NCI-H1436 treated with DMSO at 0.1 percent for 48 hours (cell line): ENCODE measurements around the gene TECTA.

Experiments
- DNase-seq: peaks from one replicate; lab custom pipeline; 2025; lab: John Stamatoyannopoulos, UW

The TECTA gene

DNA sequence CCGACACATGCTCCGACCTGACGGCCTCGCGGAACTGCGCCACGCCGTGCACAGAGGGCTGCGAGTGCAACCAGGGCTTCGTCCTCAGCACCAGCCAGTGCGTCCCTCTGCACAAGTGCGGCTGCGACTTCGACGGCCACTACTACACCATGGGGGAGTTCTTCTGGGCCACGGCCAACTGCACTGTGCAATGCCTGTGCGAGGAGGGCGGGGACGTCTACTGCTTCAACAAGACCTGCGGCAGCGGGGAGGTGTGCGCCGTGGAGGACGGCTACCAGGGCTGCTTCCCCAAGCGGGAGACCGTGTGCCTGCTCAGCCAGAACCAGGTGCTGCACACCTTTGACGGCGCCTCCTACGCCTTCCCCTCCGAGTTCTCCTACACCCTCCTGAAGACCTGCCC, 26.8 kb downstream of the TECTA start:
- no peak for DNase-seq

- no peak for DNase-seq
These were observed 28.6 kb downstream of the TECTA start for GRCh38 chr11:121129362-121130340.

- DNase-seq: no peak
These were observed 30.6 kb downstream of the TECTA start for GRCh38 chr11:121131656-121132055.

DNA sequence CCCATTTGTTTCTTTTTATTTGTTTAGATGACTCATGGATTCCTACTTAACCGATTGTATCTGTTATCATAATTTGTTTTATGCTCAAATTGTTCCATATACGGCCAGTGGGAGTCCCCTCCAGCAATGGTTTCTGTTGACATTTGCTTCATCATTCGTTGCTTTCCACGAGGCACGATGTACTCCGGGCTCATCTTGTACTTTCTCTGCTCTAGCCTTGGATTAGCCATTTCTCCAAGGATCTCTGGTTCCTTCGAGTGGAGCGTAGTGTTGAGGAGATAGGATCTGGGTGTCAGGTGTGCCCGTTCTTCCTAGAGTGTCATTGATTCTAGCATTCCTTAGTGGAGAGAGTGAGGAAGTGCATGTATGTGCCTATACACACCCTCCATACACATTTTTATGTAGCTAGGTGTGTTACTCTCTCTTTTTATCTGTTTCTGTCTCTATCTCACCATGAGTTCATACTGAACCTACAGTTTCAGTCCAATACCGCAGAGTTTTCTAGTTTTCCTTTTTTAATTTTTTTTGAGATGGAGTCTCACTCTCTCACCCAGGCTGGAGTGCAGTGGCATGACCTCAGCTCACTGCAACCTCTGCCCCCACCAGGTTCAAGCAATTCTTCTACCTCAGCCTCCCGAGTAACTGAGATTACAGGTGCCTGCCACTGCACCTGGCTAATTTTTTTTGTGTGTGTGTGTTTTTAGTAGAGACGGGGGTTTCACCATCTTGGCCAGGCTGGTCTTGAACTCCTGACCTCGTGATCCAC, 31.4 kb downstream of the TECTA start:
- DNase-seq: no peak

- DNase-seq: no peak
These were observed 33.8 kb downstream of the TECTA start for GRCh38 chr11:121134741-121135312.

GRCh38 chr11:121137005-121137404, 36.0 kb downstream of the TECTA start:
- no peak for DNase-seq

GRCh38 chr11:121138259-121138658, 37.2 kb downstream of the TECTA start:
- DNase-seq: no peak

DNA sequence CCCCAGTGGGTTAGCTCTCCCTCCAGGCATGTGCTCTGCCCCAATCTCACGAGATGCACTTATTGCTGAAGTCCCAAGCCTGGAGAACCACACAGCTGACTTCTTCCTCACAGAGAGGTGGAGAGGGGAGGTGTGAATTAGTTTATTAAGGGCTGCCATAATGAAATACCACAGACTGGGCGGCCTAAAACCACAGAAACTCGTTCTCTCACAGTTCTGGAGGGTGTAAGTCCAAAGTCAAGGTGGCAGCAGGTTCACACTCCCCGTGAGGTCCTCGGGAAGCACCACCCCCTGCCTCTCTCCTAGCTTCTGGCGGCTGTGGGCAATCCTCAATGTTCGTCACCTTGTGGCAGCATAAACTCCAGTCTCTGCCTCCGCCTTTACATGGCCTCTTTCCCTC, 39.3 kb downstream of the TECTA start:
- DNase-seq: no peak

DNA sequence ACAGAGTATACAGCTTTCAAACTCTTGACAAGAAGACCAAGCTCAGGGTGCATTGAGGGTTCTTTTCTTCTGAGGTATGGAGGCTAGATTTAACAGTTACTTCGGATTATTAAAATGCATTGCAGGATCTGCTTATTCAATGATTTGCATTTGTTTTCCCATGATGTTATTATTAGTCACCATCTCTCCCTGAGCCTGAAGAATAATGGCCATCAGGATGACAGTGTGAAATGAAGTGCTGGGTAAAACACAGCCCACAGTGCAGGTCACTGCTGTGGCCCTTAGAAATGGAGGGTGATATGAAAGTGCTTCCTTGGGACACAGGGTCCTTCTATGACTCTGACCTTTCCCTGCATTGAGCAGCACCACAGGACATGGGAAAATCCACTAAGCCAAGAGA, 40.0 kb downstream of the TECTA start:
- DNase-seq: no peak

DNA sequence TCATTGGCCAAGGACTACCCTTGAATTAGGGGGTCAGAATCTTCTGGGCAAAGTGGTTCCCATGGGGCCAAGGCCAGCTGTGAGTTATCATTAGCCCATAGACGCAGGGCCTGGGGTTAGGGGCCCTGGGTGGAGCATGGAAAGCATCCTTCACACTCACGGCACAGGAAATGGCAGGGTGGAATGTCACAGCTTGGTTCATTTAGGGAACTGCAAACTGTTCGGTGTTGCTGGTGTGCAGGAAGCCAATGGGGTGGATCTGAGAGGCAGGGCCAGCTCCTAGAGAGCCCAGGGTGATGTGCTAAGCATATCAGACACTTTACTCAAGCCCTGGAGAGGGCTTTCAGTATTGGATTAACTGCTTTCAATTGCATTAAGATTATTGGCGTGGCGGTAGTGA, 42.9 kb downstream of the TECTA start:
- DNase-seq: no peak

DNA sequence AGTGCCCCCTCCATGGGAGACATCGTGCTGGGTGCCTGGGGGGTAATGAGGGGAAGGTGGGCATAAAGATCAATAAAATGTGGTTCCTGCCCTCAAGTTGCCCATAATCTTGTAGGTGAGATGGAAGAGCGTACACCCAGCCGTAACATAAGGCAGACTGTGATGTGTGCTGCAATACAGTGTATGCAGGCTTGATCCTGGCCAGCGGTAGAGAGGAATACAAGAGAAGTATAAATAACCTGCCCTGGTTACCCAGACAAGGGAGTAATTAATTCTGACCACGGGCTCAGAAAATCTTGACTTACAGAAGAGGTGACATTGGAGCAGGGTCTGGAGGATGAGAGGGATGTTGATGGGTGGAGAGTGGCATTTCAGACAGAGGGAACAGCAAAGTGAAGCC, 43.7 kb downstream of the TECTA start:
- no peak for DNase-seq

DNA sequence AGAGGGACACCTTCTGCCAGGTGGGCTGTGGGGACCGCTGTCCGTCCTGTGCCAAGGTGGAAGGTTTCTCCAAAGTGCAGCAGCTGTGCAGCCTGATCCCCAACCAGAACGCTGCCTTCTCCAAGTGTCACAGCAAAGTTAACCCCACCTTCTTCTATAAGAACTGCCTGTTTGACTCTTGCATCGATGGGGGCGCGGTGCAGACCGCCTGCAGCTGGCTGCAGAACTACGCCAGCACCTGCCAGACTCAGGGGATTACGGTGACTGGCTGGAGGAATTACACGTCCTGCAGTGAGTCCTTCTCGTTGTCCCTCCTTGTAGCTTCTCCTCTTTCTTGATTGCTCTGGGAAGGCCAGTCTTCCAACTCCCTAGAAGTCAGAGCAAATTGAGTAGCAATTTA, 44.8 kb downstream of the TECTA start:
- no peak for DNase-seq

GRCh38 chr11:121149116-121149515, 48.1 kb downstream of the TECTA start:
- DNase-seq: no peak

DNA sequence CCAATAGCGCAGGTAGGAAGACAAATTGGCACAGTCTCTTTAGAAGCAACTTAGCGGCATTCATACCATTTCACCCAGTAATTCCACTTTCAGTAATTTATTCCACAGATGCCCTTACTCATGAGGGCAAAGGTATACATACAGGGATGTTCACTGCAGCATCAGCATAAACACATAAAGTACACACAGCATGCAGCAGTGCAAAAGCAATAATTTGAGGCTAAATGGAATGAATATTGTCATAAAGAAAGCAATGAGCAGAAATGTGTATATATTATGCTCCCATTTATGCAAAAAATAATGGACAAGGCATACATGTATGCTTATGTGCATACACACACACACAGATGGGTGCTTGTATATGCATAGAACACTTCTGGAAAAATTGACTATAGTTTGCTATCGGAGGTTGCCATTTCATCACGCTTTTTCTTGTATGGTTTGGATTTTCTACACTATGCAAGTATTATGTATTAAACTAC, 50.2 kb downstream of the TECTA start:
- no peak for DNase-seq

DNA sequence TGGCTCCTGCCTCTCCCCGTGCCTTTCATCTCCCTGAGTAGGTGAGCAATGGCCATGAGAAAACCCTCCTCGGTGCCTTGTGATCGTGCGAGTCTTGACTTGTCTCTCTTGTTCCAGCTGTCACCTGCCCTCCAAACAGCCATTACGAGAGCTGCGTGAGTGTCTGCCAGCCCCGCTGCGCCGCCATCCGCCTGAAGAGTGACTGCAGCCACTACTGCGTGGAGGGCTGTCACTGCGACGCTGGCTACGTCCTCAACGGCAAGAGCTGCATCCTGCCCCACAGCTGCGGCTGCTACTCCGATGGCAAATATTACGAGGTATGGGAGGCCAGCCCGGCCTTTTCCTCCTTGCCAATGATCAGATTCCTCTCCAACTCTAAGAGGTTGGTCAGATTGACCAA, 51.7 kb downstream of the TECTA start:
- peak; percentile 59 for DNase-seq

- no peak for DNase-seq
These were observed 52.4 kb downstream of the TECTA start for GRCh38 chr11:121153472-121153871.

- no peak for DNase-seq
These were observed 53.7 kb downstream of the TECTA start for GRCh38 chr11:121154486-121155314.

DNA sequence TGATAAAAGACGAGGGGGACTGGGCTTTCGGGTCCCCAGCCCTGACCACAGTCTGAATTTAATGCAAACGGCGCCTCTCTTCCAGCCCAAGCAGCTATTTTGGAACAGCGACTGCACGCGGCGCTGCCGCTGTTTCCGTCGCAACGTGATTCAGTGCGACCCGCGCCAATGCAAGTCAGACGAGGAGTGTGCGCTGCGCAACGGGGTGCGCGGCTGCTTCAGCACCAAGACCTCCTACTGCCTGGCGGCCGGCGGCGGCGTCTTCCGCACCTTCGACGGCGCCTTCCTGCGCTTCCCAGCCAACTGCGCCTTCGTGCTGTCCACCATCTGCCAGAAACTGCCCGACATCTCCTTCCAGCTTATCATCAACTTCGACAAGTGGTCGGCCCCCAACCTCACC, 56.7 kb downstream of the TECTA start:
- DNase-seq: no peak

- DNase-seq: no peak
These were observed 58.7 kb downstream of the TECTA start for GRCh38 chr11:121159741-121160140.

DNA sequence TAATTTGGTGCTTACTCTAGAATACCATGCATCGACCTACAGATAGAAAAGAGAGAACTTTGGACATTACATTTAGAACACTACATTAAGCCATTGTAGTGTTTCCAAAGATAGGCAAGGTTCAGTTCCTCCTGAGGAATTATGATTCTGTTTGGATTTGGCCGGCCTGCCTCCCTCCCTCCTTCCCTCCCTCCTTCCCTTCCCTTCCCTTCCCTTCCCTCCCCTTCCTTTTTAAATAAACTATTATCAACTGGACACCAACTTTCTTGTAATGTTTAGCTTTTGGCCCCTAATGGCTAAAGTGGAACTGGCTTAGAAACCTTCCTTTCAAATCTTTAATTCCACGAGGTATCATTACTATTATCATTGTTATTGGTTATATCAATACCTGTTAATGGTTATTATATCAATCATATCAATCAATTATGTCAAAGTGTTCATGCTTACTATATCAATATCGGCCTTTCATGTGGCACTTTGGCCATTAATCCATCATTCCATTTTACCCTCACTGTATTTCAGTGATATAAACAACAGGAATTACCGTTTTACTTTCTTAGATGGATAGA, 60.4 kb downstream of the TECTA start:
- DNase-seq: no peak

DNA sequence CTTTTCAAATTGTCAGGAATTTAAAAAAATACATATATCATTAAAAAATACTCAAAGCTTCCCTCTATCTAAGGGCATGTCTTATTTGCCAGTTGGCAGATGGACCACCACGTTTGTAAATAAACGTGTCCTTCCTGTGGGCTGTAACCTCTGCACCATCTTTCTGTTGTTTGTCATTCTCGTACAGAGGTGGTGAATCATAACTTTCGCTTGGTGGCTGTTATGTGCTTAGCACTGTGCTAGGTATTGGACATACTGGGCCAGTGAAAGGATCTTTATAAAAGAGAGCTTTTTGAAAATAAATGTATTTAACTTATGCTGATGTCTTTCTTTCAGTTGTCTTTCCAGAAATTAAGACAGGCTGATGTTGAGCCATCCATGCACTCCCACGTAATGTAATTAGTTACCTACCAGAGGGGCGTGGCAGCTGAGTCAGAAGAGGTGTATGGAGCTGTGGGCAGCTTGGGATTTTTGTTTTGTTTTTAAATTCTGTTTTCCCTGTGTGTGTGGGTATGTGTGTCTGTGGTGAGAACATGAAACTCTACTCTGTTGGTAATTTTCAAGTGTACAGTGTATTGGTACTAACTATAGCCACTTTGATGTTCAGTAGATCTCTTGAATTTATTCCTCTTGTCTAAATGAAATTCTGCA, 62.7 kb downstream of the TECTA start:
- no peak for DNase-seq
